Skeletal muscle satellite cell (primary cell): ENCODE measurements around the gene LSM14A.

Experiments
- H3K27me3 ChIP-seq: 2 replicates; pipeline ENCODE4 v1.7.0; 2013; ENCODE audit warnings: low read length; ENCODE audit not compliant: control insufficient read depth, insufficient read depth
- H3K36me3 ChIP-seq: 2 replicates; pipeline ENCODE4 v1.7.0; 2013; ENCODE audit warnings: mild to moderate bottlenecking, control low read depth, low read length; ENCODE audit not compliant: insufficient read depth
- H3K4me1 ChIP-seq: 2 replicates; pipeline ENCODE4 v1.7.0; 2013; ENCODE audit warnings: low read length; ENCODE audit not compliant: control insufficient read depth, insufficient read depth
- H3K4me2 ChIP-seq: 2 replicates; pipeline ENCODE4 v1.7.0; 2013; ENCODE audit warnings: mild to moderate bottlenecking, low read length
- H3K4me3 ChIP-seq: 2 replicates; pipeline ENCODE4 v1.7.0; 2013; ENCODE audit warnings: low read length
- H3K9ac ChIP-seq: 2 replicates; pipeline ENCODE4 v1.7.0; 2013; ENCODE audit warnings: mild to moderate bottlenecking, low read depth, low read length, moderate library complexity
- H3K9me3 ChIP-seq: replicated peaks from 2 replicates; pipeline ENCODE4 v1.7.0; 2013; ENCODE audit warnings: mild to moderate bottlenecking, control low read depth, low read length

The LSM14A gene

GRCh38 chr19:34277244-34277643 is 104.9 kb downstream of the LSM14A start:
- H3K4me2 ChIP-seq: no peak overlapping the region
- H3K4me3 ChIP-seq: no peak overlapping the region
- no peaks in the 10 kb centered on the region for H3K27me3 ChIP-seq
- H3K4me1 ChIP-seq: peaks cover 39% of the 10 kb centered on the region
- no peak overlapping the region for H3K9ac ChIP-seq
- H3K9me3 ChIP-seq: no peaks in the 10 kb centered on the region
- H3K36me3 ChIP-seq: peaks cover 7% of the 10 kb centered on the region

- H3K4me1 ChIP-seq: peaks cover 24% of the 10 kb centered on the region
- no peaks in the 10 kb centered on the region for H3K27me3 ChIP-seq
- no peak overlapping the region for H3K4me3 ChIP-seq
- peaks cover 7% of the 10 kb centered on the region for H3K36me3 ChIP-seq
- no peaks in the 10 kb centered on the region for H3K9me3 ChIP-seq
- no peak overlapping the region for H3K9ac ChIP-seq
- no peak overlapping the region for H3K4me2 ChIP-seq
Measured at GRCh38 chr19:34278783-34279182, 106.5 kb downstream of the LSM14A start.
